Loucy (cell line): ENCODE measurements around the gene BAX.

Experiments used
- EZH2phosphoT487 ChIP-seq: fragments of 200-600 bp; IDR thresholded peaks from 2 replicates; pipeline ENCODE4 v1.6.1; 2018; ENCODE audit warnings: antibody characterized with exemption, mild to moderate bottlenecking, moderate library complexity, borderline replicate concordance
- TF ChIP-seq, protein P1 (sequence below): fragments of 200-600 bp; sonication (generic); conservative IDR thresholded peaks from 2 replicates; pipeline ENCODE4 v1.5.1; 2014; ENCODE audit warnings: mild to moderate bottlenecking, antibody characterized with exemption, low read length

GRCh38 chr19:48969276-48970138, 14.8 kb downstream of the BAX start:
- TF ChIP-seq, protein P1, sequence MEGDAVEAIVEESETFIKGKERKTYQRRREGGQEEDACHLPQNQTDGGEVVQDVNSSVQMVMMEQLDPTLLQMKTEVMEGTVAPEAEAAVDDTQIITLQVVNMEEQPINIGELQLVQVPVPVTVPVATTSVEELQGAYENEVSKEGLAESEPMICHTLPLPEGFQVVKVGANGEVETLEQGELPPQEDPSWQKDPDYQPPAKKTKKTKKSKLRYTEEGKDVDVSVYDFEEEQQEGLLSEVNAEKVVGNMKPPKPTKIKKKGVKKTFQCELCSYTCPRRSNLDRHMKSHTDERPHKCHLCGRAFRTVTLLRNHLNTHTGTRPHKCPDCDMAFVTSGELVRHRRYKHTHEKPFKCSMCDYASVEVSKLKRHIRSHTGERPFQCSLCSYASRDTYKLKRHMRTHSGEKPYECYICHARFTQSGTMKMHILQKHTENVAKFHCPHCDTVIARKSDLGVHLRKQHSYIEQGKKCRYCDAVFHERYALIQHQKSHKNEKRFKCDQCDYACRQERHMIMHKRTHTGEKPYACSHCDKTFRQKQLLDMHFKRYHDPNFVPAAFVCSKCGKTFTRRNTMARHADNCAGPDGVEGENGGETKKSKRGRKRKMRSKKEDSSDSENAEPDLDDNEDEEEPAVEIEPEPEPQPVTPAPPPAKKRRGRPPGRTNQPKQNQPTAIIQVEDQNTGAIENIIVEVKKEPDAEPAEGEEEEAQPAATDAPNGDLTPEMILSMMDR = no peak
- TF ChIP-seq EZH2phosphoT487 = no peak
